Activated CD4-positive, alpha-beta T cell treated with anti-CD3 and anti-CD28 coated beads for 24 hours (primary cell): ENCODE data around the gene SETD1B.
"Not testable (repeated sequence)": the region's sequence is repeated elsewhere in the genome, so short reads cannot be mapped to it uniquely, and the experiment has no call there.

ENCODE experiments used
- DNase-seq, 2 donors: peaks; one replicate each; pipeline ENCODE4 v3.0.0-alpha.2; 2020; ENCODE audit warnings: low read depth in 2 of 2

Gene SETD1B

GRCh38 chr12:121825041-121825523 is 21.3 kb downstream of the SETD1B start:
- no peak for DNase-seq

- DNase-seq = no peak
These were observed 22.7 kb downstream of the SETD1B start for GRCh38 chr12:121826318-121827150.

- no peak for DNase-seq
These were observed 23.7 kb downstream of the SETD1B start for GRCh38 chr12:121827351-121828099.

GRCh38 chr12:121828306-121828705 is 24.5 kb downstream of the SETD1B start:
- no peak for DNase-seq

- no peak for DNase-seq
These were observed 25.0 kb downstream of the SETD1B start for GRCh38 chr12:121828826-121829225.

GRCh38 chr12:121829250-121829918 is 25.6 kb downstream of the SETD1B start:
- no peak for DNase-seq

- DNase-seq = no peak
These were observed 26.3 kb downstream of the SETD1B start for GRCh38 chr12:121830134-121830533.

- no peak for DNase-seq
These were observed 26.9 kb downstream of the SETD1B start for GRCh38 chr12:121830588-121831265.

- DNase-seq = no peak
These were observed 27.9 kb downstream of the SETD1B start for GRCh38 chr12:121831571-121832245.

- DNase-seq = no peak
These were observed 33.9 kb downstream of the SETD1B start for GRCh38 chr12:121837680-121838079.

GRCh38 chr12:121838126-121838525 is 34.3 kb downstream of the SETD1B start:
- DNase-seq = no peak

- DNase-seq = peak; percentile 100
These were observed 35.5 kb downstream of the SETD1B start for GRCh38 chr12:121839106-121839992.

GRCh38 chr12:121839993-121840761 is 36.4 kb downstream of the SETD1B start:
- no peak for DNase-seq

- DNase-seq = no peak
These were observed 39.6 kb downstream of the SETD1B start for GRCh38 chr12:121843236-121843982.

GRCh38 chr12:121845701-121846100 is 41.9 kb downstream of the SETD1B start:
- DNase-seq = no peak

GRCh38 chr12:121849211-121849610 is 45.4 kb downstream of the SETD1B start:
- no peak for DNase-seq

GRCh38 chr12:121849665-121850064 is 45.9 kb downstream of the SETD1B start:
- no peak for DNase-seq

GRCh38 chr12:121852392-121852791 is 48.6 kb downstream of the SETD1B start:
- DNase-seq = not testable (repeated sequence)
